Measurements from ENCODE around the gene PLAC9. TPM values are rescaled to one million over a fixed set of nuclear protein-coding genes. Genes with fewer than 3 reads are reported as not detected.

The PLAC9 gene
- total RNA-seq, 1 donor = 19.2 TPM

- no peak overlapping the region for H2AFZ ChIP-seq (ENCODE audit: low read length)
- peak overlapping the region; percentile 46 for H3K4me2 ChIP-seq (ENCODE audit: insufficient read depth, low read length)
Observed at GRCh38 chr10:80158598-80159127, 26.1 kb downstream of the PLAC9 start.

GRCh38 chr10:80159166-80159873 is 26.8 kb downstream of the PLAC9 start:
- no peak for TF ChIP-seq CTCF (IDR thresholded peaks at IDR 0.05; ENCODE audit: extremely low read depth, low read depth, low read length)
- H3K4me1 ChIP-seq (ENCODE audit: insufficient read depth, low read length) = peaks cover 57% of the 10 kb centered on the region
- H2AFZ ChIP-seq (ENCODE audit: low read length) = no peak overlapping the region
- no peak for DNase-seq (ENCODE audit: insufficient read length, low spot score, missing footprints)
- no peak overlapping the region for H3K4me2 ChIP-seq (ENCODE audit: insufficient read depth, low read length)
- H3K4me3 ChIP-seq (ENCODE audit: insufficient read depth, low read length) = peak overlapping the region; percentile 7
- peak overlapping the region; percentile 97 for H3K27ac ChIP-seq (ENCODE audit: low read depth, low read length)
- peaks cover 20% of the 10 kb centered on the region for H4K20me1 ChIP-seq (ENCODE audit: insufficient read depth, low read length)
- no peaks in the 10 kb centered on the region for H3K27me3 ChIP-seq (ENCODE audit: insufficient read depth, low read length)
- peaks cover 16% of the 10 kb centered on the region for H3K79me2 ChIP-seq (ENCODE audit: insufficient read depth, low read length)
- peaks cover 56% of the 10 kb centered on the region for H3K36me3 ChIP-seq (ENCODE audit: insufficient read depth, low read length)
- no peaks in the 10 kb centered on the region for H3K9me3 ChIP-seq (ENCODE audit: low read depth, low read length)

More at GRCh38 chr10:80158598-80159127, 26.1 kb downstream of the PLAC9 start:
- Histone ChIP-seq H3K27me3 (ENCODE audit: insufficient read depth, low read length) (no peaks in the 10 kb centered on the region), H3K9me3 (ENCODE audit: low read depth, low read length) (no peaks in the 10 kb centered on the region), H3K36me3 (ENCODE audit: insufficient read depth, low read length) (peaks cover 53% of the 10 kb centered on the region), H3K4me1 (ENCODE audit: insufficient read depth, low read length) (peaks cover 52% of the 10 kb centered on the region), H3K27ac (ENCODE audit: low read depth, low read length) (peak overlapping the region; percentile 97), H4K20me1 (ENCODE audit: insufficient read depth, low read length) (peaks cover 13% of the 10 kb centered on the region), H3K79me2 (ENCODE audit: insufficient read depth, low read length) (peaks cover 11% of the 10 kb centered on the region), H3K4me3 (ENCODE audit: insufficient read depth, low read length) (peak overlapping the region; percentile 7)
- peak; percentile 92 for DNase-seq (ENCODE audit: insufficient read length, low spot score, missing footprints)
- TF ChIP-seq CTCF (IDR thresholded peaks at IDR 0.05; ENCODE audit: extremely low read depth, low read depth, low read length) = no peak

DNA sequence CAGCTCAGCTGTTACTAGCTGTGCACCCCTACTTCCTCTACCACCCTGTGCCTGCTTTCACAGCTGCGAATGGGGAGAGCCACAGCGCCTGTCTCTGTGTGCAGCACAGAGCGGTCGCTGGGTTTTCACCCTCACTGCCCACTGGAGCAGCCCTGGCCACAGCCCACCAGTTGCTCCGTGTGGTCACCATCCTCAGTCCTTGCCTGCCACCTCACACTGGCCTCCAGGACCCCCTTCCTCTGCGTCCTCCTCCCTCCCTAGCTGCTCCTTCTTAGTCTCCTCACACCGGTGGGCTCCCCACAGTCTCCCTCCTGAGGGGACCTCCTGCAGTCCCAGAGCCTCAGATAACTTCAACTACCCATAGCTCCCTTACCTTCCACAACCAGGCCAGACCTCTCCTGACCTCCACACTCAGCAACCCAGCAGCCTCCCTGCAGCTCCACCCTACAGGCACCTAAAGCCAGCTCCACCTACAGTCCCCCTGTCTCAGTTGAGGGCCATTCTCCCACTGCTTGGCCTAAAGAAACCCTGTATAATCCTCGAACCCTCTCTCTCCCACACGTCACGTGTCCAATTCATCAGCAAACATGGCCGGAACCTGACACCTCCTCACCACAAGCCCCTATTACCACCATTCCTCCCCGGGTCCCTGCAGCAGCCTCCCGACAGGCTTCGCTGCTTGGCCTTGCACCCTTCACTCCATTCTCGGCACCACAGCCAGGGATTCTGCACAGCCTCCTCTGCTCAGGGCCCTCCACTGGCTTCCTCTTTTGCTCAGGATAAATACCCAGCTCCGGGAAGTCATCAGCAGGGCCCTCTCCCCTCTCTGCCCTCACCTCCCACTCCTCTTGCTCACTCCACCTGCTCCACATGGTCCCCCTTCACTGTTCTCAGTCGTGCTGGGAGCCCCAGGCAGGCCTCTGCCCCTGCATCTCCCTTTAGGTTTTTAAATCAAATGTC is 28.1 kb downstream of the PLAC9 start:
- no peak overlapping the region for H3K4me2 ChIP-seq (ENCODE audit: insufficient read depth, low read length)
- peaks cover 64% of the 10 kb centered on the region for H3K36me3 ChIP-seq (ENCODE audit: insufficient read depth, low read length)
- H4K20me1 ChIP-seq (ENCODE audit: insufficient read depth, low read length) = peaks cover 30% of the 10 kb centered on the region
- no peak overlapping the region for H2AFZ ChIP-seq (ENCODE audit: low read length)
- DNase-seq (ENCODE audit: insufficient read length, low spot score, missing footprints) = no peak
- H3K9me3 ChIP-seq (ENCODE audit: low read depth, low read length) = no peaks in the 10 kb centered on the region
- peaks cover 25% of the 10 kb centered on the region for H3K79me2 ChIP-seq (ENCODE audit: insufficient read depth, low read length)
- TF ChIP-seq CTCF (IDR thresholded peaks at IDR 0.05; ENCODE audit: extremely low read depth, low read depth, low read length) = no peak
- no peaks in the 10 kb centered on the region for H3K27me3 ChIP-seq (ENCODE audit: insufficient read depth, low read length)
- H3K27ac ChIP-seq (ENCODE audit: low read depth, low read length) = no peak overlapping the region
- peaks cover 52% of the 10 kb centered on the region for H3K4me1 ChIP-seq (ENCODE audit: insufficient read depth, low read length)
- H3K4me3 ChIP-seq (ENCODE audit: insufficient read depth, low read length) = no peak overlapping the region
